WTC11 (cell line): ENCODE data around the gene ERFL. TPM values are rescaled to one million over a fixed set of nuclear protein-coding genes. Genes with fewer than 3 reads are reported as not detected.

Experiments used
- ATAC-seq: fragments of 200-7000 bp; cut with Tn5 transposase; 2 replicates; pipeline ENCODE4 v1.10.0; 2021; ENCODE audit warnings: mild to moderate bottlenecking, moderate library complexity
- CTCF ChIA-PET: fragments of 300-600 bp; sonication (Branson Sonifier 250); formaldehyde crosslinking; loops from one replicate; lab custom pipeline; 2021; ENCODE audit warnings: antibody characterized with exemption; lab: Charles Lee
- POLR2A ChIA-PET: fragments of 350-600 bp; sonication (Branson Sonifier 250); formaldehyde crosslinking; loops from one replicate; lab custom pipeline; 2021; ENCODE audit warnings: antibody characterized with exemption; lab: Charles Lee
- DNase-seq: peaks from one replicate; pipeline ENCODE4 v3.0.0; 2021; ENCODE audit warnings: low spot score
- H3K27ac Mint-ChIP-seq: 2 replicates; pipeline ENCODE4 v1.8.0; 2021; ENCODE audit warnings: mixed read lengths
- H3K27me3 Mint-ChIP-seq: 2 replicates; pipeline ENCODE4 v1.8.0; 2021; ENCODE audit warnings: low read depth, mild to moderate bottlenecking, moderate library complexity, mixed read lengths
- H3K36me3 Mint-ChIP-seq: 2 replicates; pipeline ENCODE4 v1.8.0; 2021; ENCODE audit warnings: mixed read lengths
- H3K4me1 Mint-ChIP-seq: 2 replicates; pipeline ENCODE4 v1.8.0; 2022; ENCODE audit warnings: mixed read lengths
- H3K4me3 Mint-ChIP-seq: 2 replicates; pipeline ENCODE4 v1.8.0; 2021; ENCODE audit warnings: mild to moderate bottlenecking, moderate library complexity, mixed read lengths
- H3K9me3 Mint-ChIP-seq: 2 replicates; pipeline ENCODE4 v1.8.0; 2021; ENCODE audit warnings: mixed read lengths
- ATF3 ChIP-seq: sonication (generic); formaldehyde crosslinking; conservative IDR thresholded peaks from 2 replicates; pipeline ENCODE4 v1.8.1; 2022; ENCODE audit warnings: mild to moderate bottlenecking, missing genetic modification reagents
- CREM ChIP-seq: sonication (generic); formaldehyde crosslinking; IDR thresholded peaks from 2 replicates; pipeline ENCODE4 v1.8.1; 2022; ENCODE audit warnings: mild to moderate bottlenecking, missing genetic modification reagents, moderate library complexity
- CTCF ChIP-seq: fragments of 200-600 bp; IDR thresholded peaks from 2 replicates; pipeline ENCODE4 v1.8.0; 2022; ENCODE audit warnings: antibody characterized with exemption
- ELF4 ChIP-seq: sonication (generic); formaldehyde crosslinking; IDR thresholded peaks from 2 replicates; pipeline ENCODE4 v1.8.1; 2022; ENCODE audit warnings: low read depth, mild to moderate bottlenecking, moderate library complexity, missing genetic modification reagents
- GABPB1 ChIP-seq: sonication (generic); formaldehyde crosslinking; IDR thresholded peaks from 2 replicates; pipeline ENCODE4 v1.8.1; 2023; ENCODE audit warnings: mild to moderate bottlenecking, missing genetic modification reagents
- IRF1 ChIP-seq: sonication (generic); formaldehyde crosslinking; IDR thresholded peaks from 2 replicates; pipeline ENCODE4 v1.8.0; 2023; ENCODE audit warnings: missing genetic modification reagents
- NFE2L1 ChIP-seq: sonication (generic); formaldehyde crosslinking; IDR thresholded peaks from 2 replicates; pipeline ENCODE4 v1.8.1; 2023; ENCODE audit warnings: missing genetic modification reagents
- ZNF121 ChIP-seq: sonication (generic); formaldehyde crosslinking; IDR thresholded peaks from 2 replicates; pipeline ENCODE4 v1.8.0; 2023; ENCODE audit warnings: missing genetic modification reagents
- ZNF232 ChIP-seq: sonication (generic); formaldehyde crosslinking; IDR thresholded peaks from 2 replicates; pipeline ENCODE4 v1.8.0; 2022; ENCODE audit warnings: mild to moderate bottlenecking, missing genetic modification reagents
- ZNF396 ChIP-seq: fragments of 250-450 bp; sonication (Bioruptor Pico); IDR thresholded peaks from 2 replicates; pipeline ENCODE4 v1.8.0; 2021; ENCODE audit warnings: mild to moderate bottlenecking, moderate library complexity, borderline replicate concordance
- ZNF423 ChIP-seq: fragments of 250-450 bp; sonication (Bioruptor Pico); IDR thresholded peaks from 2 replicates; pipeline ENCODE4 v2.1.2; 2022; ENCODE audit warnings: mild to moderate bottlenecking, moderate library complexity
- ZSCAN18 ChIP-seq: fragments of 250-450 bp; sonication (Bioruptor Pico); IDR thresholded peaks from 2 replicates; pipeline ENCODE4 v2.1.2; 2022; ENCODE audit warnings: mild to moderate bottlenecking, moderate library complexity
- total RNA-seq: library from RNA; stranded (reverse); gene quantifications from 3 replicates; pipeline ENCODE4 v1.2.3, GENCODE V29; 2021
- TF ChIP-seq, protein P1 (sequence below): sonication (generic); formaldehyde crosslinking; IDR thresholded peaks from 2 replicates; pipeline ENCODE4 v1.8.0; 2022; ENCODE audit warnings: missing genetic modification reagents
- TF ChIP-seq, protein P2 (sequence below): fragments of 250-450 bp; sonication (Bioruptor Pico); conservative IDR thresholded peaks from 2 replicates; pipeline ENCODE4 v1.9.0; 2021; ENCODE audit warnings: mild to moderate bottlenecking

Gene ERFL
- total RNA-seq, 1 experiment from 2014 or later, result 0.31 TPM

- peaks cover 12% of the 10 kb centered on the region for H3K36me3 Mint-ChIP-seq
- no peaks in the 10 kb centered on the region for H3K9me3 Mint-ChIP-seq
- peak; percentile 34 for ATAC-seq
- ChIA-PET POLR2A (no interaction called here), CTCF (no interaction called here)
- H3K4me3 Mint-ChIP-seq, result no peak overlapping the region
- TF ChIP-seq ZNF121 (CRISPR knock-in tag) (peak; percentile 16; the same call in 1 of the 2 replicates), IRF1 (no peak), CREM (CRISPR knock-in tag) (no peak), ZNF423 (CRISPR knock-in tag) (no peak)
- DNase-seq, result no peak
- no peak overlapping the region for H3K27ac Mint-ChIP-seq
- no peaks in the 10 kb centered on the region for H3K27me3 Mint-ChIP-seq
- peaks cover 3% of the 10 kb centered on the region for H3K4me1 Mint-ChIP-seq
Measured at GRCh38 chr19:41893899-41894298, 34.4 kb downstream of the ERFL start.

DNA sequence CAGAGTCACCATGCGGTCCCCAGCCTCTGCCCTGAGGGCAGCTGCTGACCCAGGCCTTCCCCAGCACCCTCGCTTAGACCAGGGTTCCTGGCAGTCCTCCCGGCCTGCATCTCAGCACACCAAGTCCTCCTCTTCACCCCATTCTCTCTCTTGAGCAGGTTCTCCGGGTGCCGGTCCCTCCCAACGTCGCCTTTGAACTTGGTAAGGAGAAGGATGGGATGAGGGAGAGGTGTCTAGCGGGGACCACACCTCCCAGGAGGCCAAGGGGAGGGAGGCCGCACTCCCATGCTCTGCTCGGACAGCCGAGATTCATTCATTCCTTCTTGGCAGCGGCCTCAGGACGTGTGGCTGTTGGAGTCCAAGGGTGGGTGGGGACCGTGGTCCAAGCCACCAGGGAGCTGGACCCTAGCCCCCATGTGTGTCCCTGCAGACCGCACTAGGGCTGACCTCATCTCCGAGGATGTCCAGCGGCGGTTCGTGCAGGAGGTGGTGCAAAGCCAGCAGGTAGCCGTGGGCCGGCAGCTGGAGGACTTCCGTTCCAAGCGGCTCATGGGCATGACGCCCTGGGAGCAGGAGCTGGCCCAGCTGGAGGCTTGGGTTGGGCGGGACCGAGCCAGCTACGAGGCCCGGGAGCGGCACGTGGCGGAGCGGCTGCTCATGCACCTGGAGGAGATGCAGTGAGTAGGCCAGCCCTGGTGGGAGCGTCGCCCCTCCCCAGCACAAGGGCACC, 35.9 kb downstream of the ERFL start:
- Mint-ChIP-seq H3K27ac (no peak overlapping the region), H3K4me3 (no peak overlapping the region), H3K4me1 (peaks cover 13% of the 10 kb centered on the region), H3K9me3 (no peaks in the 10 kb centered on the region), H3K36me3 (peaks cover 9% of the 10 kb centered on the region), H3K27me3 (no peaks in the 10 kb centered on the region)
- no peak for TF ChIP-seq NFE2L1
- TF ChIP-seq, protein P1, sequence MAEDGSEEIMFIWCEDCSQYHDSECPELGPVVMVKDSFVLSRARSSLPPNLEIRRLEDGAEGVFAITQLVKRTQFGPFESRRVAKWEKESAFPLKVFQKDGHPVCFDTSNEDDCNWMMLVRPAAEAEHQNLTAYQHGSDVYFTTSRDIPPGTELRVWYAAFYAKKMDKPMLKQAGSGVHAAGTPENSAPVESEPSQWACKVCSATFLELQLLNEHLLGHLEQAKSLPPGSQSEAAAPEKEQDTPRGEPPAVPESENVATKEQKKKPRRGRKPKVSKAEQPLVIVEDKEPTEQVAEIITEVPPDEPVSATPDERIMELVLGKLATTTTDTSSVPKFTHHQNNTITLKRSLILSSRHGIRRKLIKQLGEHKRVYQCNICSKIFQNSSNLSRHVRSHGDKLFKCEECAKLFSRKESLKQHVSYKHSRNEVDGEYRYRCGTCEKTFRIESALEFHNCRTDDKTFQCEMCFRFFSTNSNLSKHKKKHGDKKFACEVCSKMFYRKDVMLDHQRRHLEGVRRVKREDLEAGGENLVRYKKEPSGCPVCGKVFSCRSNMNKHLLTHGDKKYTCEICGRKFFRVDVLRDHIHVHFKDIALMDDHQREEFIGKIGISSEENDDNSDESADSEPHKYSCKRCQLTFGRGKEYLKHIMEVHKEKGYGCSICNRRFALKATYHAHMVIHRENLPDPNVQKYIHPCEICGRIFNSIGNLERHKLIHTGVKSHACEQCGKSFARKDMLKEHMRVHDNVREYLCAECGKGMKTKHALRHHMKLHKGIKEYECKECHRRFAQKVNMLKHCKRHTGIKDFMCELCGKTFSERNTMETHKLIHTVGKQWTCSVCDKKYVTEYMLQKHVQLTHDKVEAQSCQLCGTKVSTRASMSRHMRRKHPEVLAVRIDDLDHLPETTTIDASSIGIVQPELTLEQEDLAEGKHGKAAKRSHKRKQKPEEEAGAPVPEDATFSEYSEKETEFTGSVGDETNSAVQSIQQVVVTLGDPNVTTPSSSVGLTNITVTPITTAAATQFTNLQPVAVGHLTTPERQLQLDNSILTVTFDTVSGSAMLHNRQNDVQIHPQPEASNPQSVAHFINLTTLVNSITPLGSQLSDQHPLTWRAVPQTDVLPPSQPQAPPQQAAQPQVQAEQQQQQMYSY (CRISPR knock-in tag), result 0 out of 2 replicates have a peak, but pooled peaks have one; percentile 6
- TF ChIP-seq ZNF232, result no peak
- ATAC-seq (no peak), DNase-seq (no peak)
- POLR2A ChIA-PET, result interaction anchor here (1.1 kb wide), 1 partner anchor 13 kb away, joined by 4 read pairs; no protein-coding TSS in a partner anchor
- CTCF ChIA-PET, result interaction anchor here (1.0 to 1.7 kb wide), 3 partner anchors 8 to 38 kb away, joined by 3 to 4 read pairs (median 3); partner anchors contain the start of gene ERFL

- CTCF ChIA-PET, result interaction anchor here (1.0 to 1.7 kb wide), 3 partner anchors 11 to 39 kb away, joined by 3 to 4 read pairs (median 4); no protein-coding TSS in a partner anchor
- POLR2A ChIA-PET, result no interaction called here
- H3K27me3 Mint-ChIP-seq, result no peaks in the 10 kb centered on the region; the same call in 1 of the 2 replicates
- H3K4me1 Mint-ChIP-seq, result peaks cover 27% of the 10 kb centered on the region
- peaks cover 8% of the 10 kb centered on the region for H3K36me3 Mint-ChIP-seq
- no peaks in the 10 kb centered on the region for H3K9me3 Mint-ChIP-seq
- no peak overlapping the region for H3K4me3 Mint-ChIP-seq
- no peak for TF ChIP-seq GABPB1 (CRISPR knock-in tag)
- TF ChIP-seq, protein P2, sequence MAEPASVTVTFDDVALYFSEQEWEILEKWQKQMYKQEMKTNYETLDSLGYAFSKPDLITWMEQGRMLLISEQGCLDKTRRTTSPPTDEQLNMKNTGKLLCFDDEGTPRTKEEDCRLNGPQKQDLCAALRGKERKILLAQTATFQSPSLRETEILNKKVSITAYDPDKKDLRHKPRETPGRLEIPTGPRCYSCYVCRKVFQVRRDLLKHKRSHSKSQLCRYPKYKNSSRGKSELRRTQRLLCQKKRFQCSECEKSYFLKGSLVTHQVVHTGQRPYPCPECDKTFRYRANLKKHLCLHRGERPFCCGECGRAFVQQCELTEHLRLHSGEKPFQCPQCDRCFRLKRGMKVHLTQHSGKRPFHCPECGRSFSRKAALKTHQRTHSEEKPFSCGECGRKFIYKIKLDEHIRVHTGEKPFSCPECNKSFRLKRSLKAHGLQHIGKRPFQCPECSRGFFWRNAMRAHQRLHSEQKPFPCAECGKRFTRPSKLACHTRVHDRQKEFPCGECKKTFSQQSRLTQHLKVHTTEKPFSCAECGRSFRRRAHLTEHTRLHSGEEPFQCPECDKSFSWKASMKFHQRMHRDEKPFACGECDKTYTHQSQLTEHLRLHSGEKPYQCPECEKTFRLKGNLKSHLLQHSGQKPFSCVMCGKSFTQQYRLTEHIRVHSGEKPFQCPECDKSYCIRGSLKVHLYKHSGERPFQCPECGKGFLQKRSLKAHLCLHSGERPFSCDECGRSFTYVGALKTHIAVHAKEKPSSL (CRISPR knock-in tag), result no peak
- H3K27ac Mint-ChIP-seq, result no peak overlapping the region
- ATAC-seq (no peak), DNase-seq (no peak)
Measured at GRCh38 chr19:41890936-41891335, 37.3 kb downstream of the ERFL start.

GRCh38 chr19:41889896-41890295, 38.4 kb downstream of the ERFL start:
- peaks cover 27% of the 10 kb centered on the region for H3K4me1 Mint-ChIP-seq
- ChIA-PET CTCF (interaction anchor here (0.7 kb wide), 1 partner anchor 15 kb away, joined by 3 read pairs; no protein-coding TSS in a partner anchor), POLR2A (no interaction called here)
- DNase-seq (no peak), ATAC-seq (no peak)
- H3K36me3 Mint-ChIP-seq, result peaks cover 3% of the 10 kb centered on the region
- no peaks in the 10 kb centered on the region; the same call in 1 of the 2 replicates for H3K27me3 Mint-ChIP-seq
- H3K9me3 Mint-ChIP-seq, result no peaks in the 10 kb centered on the region
- H3K27ac Mint-ChIP-seq, result no peak overlapping the region
- no peak overlapping the region for H3K4me3 Mint-ChIP-seq
- TF ChIP-seq ELF4, result no peak
- no peak for TF ChIP-seq ZSCAN18 (CRISPR knock-in tag)
- TF ChIP-seq ATF3 (CRISPR knock-in tag), result no peak
- no peak for TF ChIP-seq CREM (CRISPR knock-in tag)
- TF ChIP-seq ZNF396 (CRISPR knock-in tag), result no peak
- no peak for TF ChIP-seq CTCF
